ENCODE data around the gene NOL7. TPM values are rescaled to one million over a fixed set of nuclear protein-coding genes. Genes with fewer than 3 reads are reported as not detected.
A peak's percentile ranks its signal among the peaks of the same experiment; 100 is the strongest.

Gene NOL7
- total RNA-seq, 2 experiments from 2014 or later, result 65.5 to 67.6 TPM

GRCh38 chr6:13573669-13574110 lies 41.4 kb upstream of the NOL7 start:
- intact Hi-C loops (cut with DNase I, micrococcal nuclease), result loop anchor here (1.0 to 10.0 kb wide), 10 partner anchors 41 to 1671 kb away; partner anchors contain the start of genes CD83 (in 1 of the 2), GFOD1 (in 1 of the 2), NOL7 (in 1 of the 2) and RANBP9 (in 1 of the 2)
- ChIA-PET CTCF (interaction anchor here (2.0 to 3.3 kb wide), 4 partner anchors 14 to 190 kb away, joined by 7 to 59 read pairs (median 16); partner anchors contain the start of genes NOL7 and RANBP9), POLR2A (interaction anchor here (0.7 to 2.7 kb wide), 8 partner anchors 21 to 544 kb away, joined by 4 to 102 read pairs (median 12); partner anchors contain the start of genes CD83, MCUR1, NOL7 and RANBP9)
- ATAC-seq (ENCODE audit: poor library complexity) (no peak), DNase-seq (peak in 3 of 14 experiments; percentile 17 to 63 (median 46))
- peak overlapping the region; percentile 82 for H3K4me3 Mint-ChIP-seq
- Histone ChIP-seq H3K4me1 (ENCODE audit: insufficient read depth, low read length) (peaks cover 14% of the 10 kb centered on the region), H3K27ac (ENCODE audit: low read depth in 1 of 2, low read length in 2 of 2) (peak overlapping the region; percentile 22 to 28), H3K9me3 (ENCODE audit: control insufficient read depth in 1 of 2, insufficient read depth in 1 of 2, low read length in 2 of 2) (no peaks in the 10 kb centered on the region), H3K36me3 (ENCODE audit: insufficient read depth, low read length) (no peaks in the 10 kb centered on the region), H3K4me3 (ENCODE audit: low read length) (peak overlapping the region; percentile 97), H3K27me3 (ENCODE audit: control insufficient read depth in 1 of 2, insufficient read depth in 2 of 2, low read length in 2 of 2) (peaks cover 0 to 3% of the 10 kb centered on the region in 2 experiments)
- TF ChIP-seq, protein P1, sequence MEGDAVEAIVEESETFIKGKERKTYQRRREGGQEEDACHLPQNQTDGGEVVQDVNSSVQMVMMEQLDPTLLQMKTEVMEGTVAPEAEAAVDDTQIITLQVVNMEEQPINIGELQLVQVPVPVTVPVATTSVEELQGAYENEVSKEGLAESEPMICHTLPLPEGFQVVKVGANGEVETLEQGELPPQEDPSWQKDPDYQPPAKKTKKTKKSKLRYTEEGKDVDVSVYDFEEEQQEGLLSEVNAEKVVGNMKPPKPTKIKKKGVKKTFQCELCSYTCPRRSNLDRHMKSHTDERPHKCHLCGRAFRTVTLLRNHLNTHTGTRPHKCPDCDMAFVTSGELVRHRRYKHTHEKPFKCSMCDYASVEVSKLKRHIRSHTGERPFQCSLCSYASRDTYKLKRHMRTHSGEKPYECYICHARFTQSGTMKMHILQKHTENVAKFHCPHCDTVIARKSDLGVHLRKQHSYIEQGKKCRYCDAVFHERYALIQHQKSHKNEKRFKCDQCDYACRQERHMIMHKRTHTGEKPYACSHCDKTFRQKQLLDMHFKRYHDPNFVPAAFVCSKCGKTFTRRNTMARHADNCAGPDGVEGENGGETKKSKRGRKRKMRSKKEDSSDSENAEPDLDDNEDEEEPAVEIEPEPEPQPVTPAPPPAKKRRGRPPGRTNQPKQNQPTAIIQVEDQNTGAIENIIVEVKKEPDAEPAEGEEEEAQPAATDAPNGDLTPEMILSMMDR (IDR thresholded peaks at IDR 0.05), result no peak
- H3K4me1 Mint-ChIP-seq (ENCODE audit: low read depth), result peaks cover 34% of the 10 kb centered on the region
- peaks cover 15% of the 10 kb centered on the region for H3K36me3 Mint-ChIP-seq (ENCODE audit: low read depth)
- peak overlapping the region; percentile 99 for H3K27ac Mint-ChIP-seq
- no peaks in the 10 kb centered on the region for H3K27me3 Mint-ChIP-seq
- H3K9me3 Mint-ChIP-seq, result no peaks in the 10 kb centered on the region

- no peaks in the 10 kb centered on the region for H3K9me3 ChIP-seq (ENCODE audit: control insufficient read depth in 1 of 2, insufficient read depth in 1 of 2, low read length in 2 of 2)
- Mint-ChIP-seq H3K9me3 (no peaks in the 10 kb centered on the region), H3K4me1 (ENCODE audit: low read depth) (peaks cover 34% of the 10 kb centered on the region), H3K27me3 (no peaks in the 10 kb centered on the region), H3K27ac (peak overlapping the region; percentile 99), H3K36me3 (ENCODE audit: low read depth) (peaks cover 15% of the 10 kb centered on the region), H3K4me3 (peak overlapping the region; percentile 98)
- POLR2A ChIA-PET, result interaction anchor here (0.6 to 2.7 kb wide), 21 partner anchors 20 to 1671 kb away, joined by 3 to 102 read pairs (median 5); partner anchors contain the start of genes CD83, GFOD1, JARID2 and MCUR1
- TF ChIP-seq, protein P1 (IDR thresholded peaks at IDR 0.05), result peak; percentile 72
- peak; percentile 79 for ATAC-seq (ENCODE audit: poor library complexity)
- peak overlapping the region; percentile 97 for H3K4me3 ChIP-seq (ENCODE audit: low read length)
- H3K27me3 ChIP-seq (ENCODE audit: control insufficient read depth in 1 of 2, insufficient read depth in 2 of 2, low read length in 2 of 2), result no peaks in the 10 kb centered on the region
- H3K27ac ChIP-seq (ENCODE audit: low read depth in 1 of 2, low read length in 2 of 2), result peak overlapping the region; percentile 82 to 86
- DNase-seq, result peak; percentile 85 to 98 (median 91)
- intact Hi-C loops (cut with DNase I, micrococcal nuclease), result loop anchor here (1.0 to 10.0 kb wide), 9 partner anchors 41 to 1671 kb away; partner anchors contain the start of genes CD83 (in 1 of the 2), GFOD1 (in 1 of the 2), NOL7 (in 1 of the 2) and RANBP9 (in 1 of the 2)
- peaks cover 14% of the 10 kb centered on the region for H3K4me1 ChIP-seq (ENCODE audit: insufficient read depth, low read length)
- H3K36me3 ChIP-seq (ENCODE audit: insufficient read depth, low read length), result no peaks in the 10 kb centered on the region
- CTCF ChIA-PET, result interaction anchor here (0.7 to 3.3 kb wide), 18 partner anchors 8 to 245 kb away, joined by 3 to 59 read pairs (median 6); partner anchors contain the start of genes MCUR1, NOL7, RANBP9 and TBC1D7
Measured at GRCh38 chr6:13574149-13574570, 41.0 kb upstream of the NOL7 start.

- Histone ChIP-seq H3K36me3 (ENCODE audit: insufficient read depth, low read length) (peaks cover 4% of the 10 kb centered on the region), H3K9me3 (ENCODE audit: control insufficient read depth in 1 of 2, insufficient read depth in 1 of 2, low read length in 2 of 2) (no peaks in the 10 kb centered on the region), H3K4me3 (ENCODE audit: low read length) (peak within 1 kb of the TSS; percentile 97), H3K27ac (ENCODE audit: low read depth in 1 of 2, low read length in 2 of 2) (peak within 1 kb of the TSS; percentile 82 to 86), H3K4me1 (ENCODE audit: insufficient read depth, low read length) (peaks cover 14% of the 10 kb centered on the region), H3K27me3 (ENCODE audit: control insufficient read depth in 1 of 2, insufficient read depth in 2 of 2, low read length in 2 of 2) (no peaks in the 10 kb centered on the region)
- POLR2A ChIA-PET, result interaction anchor here (0.6 to 2.7 kb wide), 28 partner anchors 19 to 1671 kb away, joined by 3 to 102 read pairs (median 4); partner anchors contain the start of genes CD83, GFOD1, JARID2 and MCUR1
- ATAC-seq (ENCODE audit: poor library complexity) (peak; percentile 57), DNase-seq (peak; percentile 43 to 90 (median 62))
- TF ChIP-seq, protein P1 (IDR thresholded peaks at IDR 0.05), result no peak
- Mint-ChIP-seq H3K9me3 (no peaks in the 10 kb centered on the region), H3K36me3 (ENCODE audit: low read depth) (peaks cover 20% of the 10 kb centered on the region), H3K4me3 (peak within 1 kb of the TSS; percentile 98), H3K4me1 (ENCODE audit: low read depth) (peaks cover 34% of the 10 kb centered on the region), H3K27ac (peak within 1 kb of the TSS; percentile 99), H3K27me3 (no peaks in the 10 kb centered on the region)
- intact Hi-C loops (cut with DNase I, micrococcal nuclease), result loop anchor here (1.0 to 10.0 kb wide), 13 partner anchors 40 to 1670 kb away; partner anchors contain the start of genes CD83 (in 1 of the 2), GFOD1 (in 1 of the 2), MCUR1 (in 1 of the 2) and NOL7 (in 1 of the 2)
- CTCF ChIA-PET, result interaction anchor here (0.6 to 3.3 kb wide), 33 partner anchors 9 to 246 kb away, joined by 3 to 59 read pairs (median 4); partner anchors contain the start of genes MCUR1, NOL7, RANBP9 and TBC1D7
Measured at GRCh38 chr6:13574571-13575376, 40.4 kb upstream of the NOL7 start, which contains the start of gene SIRT5. SIRT5 (plus strand) TSS chr6:13574601; CDS start chr6:13584111, 9,510 bp downstream.
